GM18511 (cell line): ENCODE measurements around the gene GPR15.
"Not testable (repeated sequence)": the region's sequence is repeated elsewhere in the genome, so short reads cannot be mapped to it uniquely, and the experiment has no call there.

ENCODE experiments used
- ATAC-seq: cut with Tn5 transposase; IDR thresholded peaks from one replicate; pipeline ENCODE4 v1.9.1; 2021; ENCODE audit warnings: mild to moderate bottlenecking, moderate library complexity; ENCODE audit not compliant: unreplicated experiment

GPR15 gene

GRCh38 chr3:98556164-98557130 lies 24.7 kb downstream of the GPR15 start:
- peak; percentile 80 for ATAC-seq

DNA sequence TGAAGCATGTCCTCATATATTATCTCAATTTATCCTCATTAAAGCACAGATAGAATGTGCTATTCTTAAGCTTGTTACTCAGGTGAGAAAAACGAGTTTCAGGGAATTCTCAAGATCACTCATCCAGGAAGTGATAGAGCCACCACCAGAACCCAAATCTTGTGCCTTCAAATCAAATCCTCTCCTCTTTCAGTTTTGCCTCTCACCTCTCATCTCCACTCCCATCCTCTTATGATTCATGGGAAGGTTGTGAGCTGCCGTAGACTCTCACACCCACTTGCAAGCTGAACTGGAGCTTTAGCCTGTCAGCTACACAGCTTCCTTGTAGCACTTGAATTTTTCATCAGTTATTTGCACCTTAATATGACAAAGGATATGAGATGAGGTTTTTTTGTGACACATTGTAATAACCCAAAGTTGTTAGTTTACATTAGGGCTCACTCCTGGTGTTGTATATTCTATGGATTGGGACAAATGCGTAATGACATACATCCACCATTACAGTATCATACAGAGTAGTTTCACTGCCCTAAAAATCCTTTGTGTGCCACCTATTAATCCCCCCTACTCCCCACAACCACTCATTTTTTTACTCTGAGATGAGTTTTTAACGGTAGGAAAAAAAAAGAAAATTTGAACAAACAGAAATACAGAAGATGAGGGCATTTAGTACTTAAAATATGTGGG lies 25.7 kb downstream of the GPR15 start:
- ATAC-seq, result peak; percentile 22

- ATAC-seq, result no peak
Measured at GRCh38 chr3:98558100-98558827, 26.5 kb downstream of the GPR15 start.

- ATAC-seq, result not testable (repeated sequence)
Measured at GRCh38 chr3:98559769-98560168, 28.0 kb downstream of the GPR15 start.

- ATAC-seq, result no peak
Measured at GRCh38 chr3:98560911-98561310, 29.1 kb downstream of the GPR15 start.

DNA sequence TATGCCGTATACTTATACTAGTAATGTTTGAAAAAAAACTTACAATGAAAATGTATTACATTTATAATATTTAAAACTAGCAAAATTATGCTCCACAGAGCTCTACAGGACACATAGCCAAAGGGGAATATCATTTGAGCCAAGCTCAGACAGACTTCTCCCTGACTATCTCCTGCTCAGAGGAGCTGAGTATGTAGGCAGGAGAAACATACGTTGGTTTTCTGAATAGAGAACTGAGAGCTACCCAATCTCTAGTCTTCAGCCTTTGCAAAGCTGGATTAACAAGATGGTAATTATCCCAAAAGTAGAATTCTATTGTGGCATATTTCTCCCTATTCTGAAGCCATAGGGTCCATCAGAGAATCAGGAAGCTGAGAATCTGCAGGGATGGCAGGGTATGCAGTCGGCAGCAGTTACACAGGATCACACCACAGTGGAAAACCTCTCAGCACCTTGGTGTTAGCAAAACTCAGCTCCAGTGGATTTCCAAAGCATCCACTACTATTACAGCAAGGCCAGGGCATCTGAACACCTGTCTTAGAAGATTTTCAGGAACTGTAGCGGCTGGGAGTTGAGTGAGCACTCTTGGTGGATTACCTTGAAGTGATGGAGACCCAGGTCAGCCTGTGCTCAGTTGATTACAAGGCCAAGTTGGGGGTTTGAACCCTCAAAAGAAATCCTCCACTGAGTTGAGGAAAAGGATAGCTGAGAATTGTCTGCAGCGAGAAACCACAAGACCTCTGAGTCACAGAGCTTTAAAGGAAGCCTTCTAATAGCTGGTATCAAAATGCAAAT lies 30.1 kb downstream of the GPR15 start:
- ATAC-seq, result peak; percentile 21

DNA sequence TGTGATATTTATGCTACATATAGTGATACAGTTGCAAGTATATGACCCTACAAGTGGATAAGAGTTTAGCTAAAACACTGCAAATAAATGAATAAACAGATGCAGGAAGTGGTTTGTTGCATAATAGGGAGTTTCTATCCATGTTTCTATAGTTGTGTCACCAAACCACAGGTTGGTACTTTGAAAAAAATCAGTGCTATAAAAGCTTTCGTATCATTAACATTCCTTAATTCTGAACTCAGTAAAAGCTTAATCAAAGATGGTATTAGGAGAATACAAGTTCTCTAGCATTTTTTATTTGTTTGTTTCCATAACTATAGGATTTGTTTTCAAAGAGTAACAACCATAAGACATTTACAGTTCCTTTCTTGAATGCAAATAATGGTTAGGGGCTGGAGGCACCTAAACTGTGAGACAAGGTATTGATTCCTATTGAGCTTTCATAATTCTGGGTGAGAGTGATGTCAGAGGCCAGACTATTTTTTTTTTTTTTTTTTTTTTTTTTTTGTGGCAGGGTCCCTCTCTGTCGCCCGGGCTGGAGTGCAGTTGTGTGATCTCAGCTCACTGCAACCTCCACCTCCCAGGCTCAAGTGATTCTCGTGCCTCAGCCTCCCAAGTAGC lies 32.0 kb downstream of the GPR15 start:
- peak; percentile 58 for ATAC-seq

- peak; percentile 13 for ATAC-seq
Measured at GRCh38 chr3:98564282-98565005, 32.7 kb downstream of the GPR15 start.

DNA sequence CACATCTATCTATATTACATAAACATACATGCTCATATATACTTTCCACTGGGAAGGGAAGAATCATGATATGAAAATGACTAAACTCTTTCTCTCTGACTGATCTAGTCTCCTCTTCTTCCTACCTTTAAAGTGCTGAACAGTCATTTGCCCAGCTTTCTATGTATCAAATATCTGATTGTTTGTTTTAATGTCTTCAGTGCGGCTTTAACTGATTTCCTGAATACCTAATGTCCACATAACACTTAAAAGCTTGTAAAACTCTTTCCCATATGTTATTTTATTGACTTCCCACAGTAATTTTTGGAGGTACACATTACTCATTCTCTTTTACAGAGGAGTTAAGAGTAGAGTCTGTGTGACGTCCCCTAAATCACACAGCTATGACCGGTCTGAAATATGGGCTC lies 33.5 kb downstream of the GPR15 start:
- ATAC-seq, result no peak

DNA sequence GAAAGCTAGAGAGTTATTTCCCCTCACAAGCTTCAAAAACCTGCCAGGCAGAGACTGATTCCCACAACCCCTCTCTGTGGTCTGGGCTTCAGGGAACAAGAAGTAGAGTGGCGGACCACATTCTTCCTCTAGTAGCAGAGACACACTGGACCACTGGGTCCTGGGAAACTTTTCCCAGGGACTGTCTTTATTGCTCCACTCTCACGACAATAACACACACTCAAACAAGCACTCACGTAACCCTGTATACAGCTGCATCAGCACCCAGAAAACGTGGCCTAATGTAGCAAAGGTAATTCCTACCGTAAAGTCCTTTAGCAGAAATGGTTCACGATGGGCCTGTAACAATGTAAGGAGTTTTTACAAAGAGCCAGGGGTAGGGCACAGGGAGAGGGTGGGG lies 34.1 kb downstream of the GPR15 start:
- ATAC-seq, result no peak

- peak; percentile 29 for ATAC-seq
Measured at GRCh38 chr3:98567666-98568270, 36.0 kb downstream of the GPR15 start.

- ATAC-seq, result no peak
Measured at GRCh38 chr3:98568402-98568801, 36.6 kb downstream of the GPR15 start.

DNA sequence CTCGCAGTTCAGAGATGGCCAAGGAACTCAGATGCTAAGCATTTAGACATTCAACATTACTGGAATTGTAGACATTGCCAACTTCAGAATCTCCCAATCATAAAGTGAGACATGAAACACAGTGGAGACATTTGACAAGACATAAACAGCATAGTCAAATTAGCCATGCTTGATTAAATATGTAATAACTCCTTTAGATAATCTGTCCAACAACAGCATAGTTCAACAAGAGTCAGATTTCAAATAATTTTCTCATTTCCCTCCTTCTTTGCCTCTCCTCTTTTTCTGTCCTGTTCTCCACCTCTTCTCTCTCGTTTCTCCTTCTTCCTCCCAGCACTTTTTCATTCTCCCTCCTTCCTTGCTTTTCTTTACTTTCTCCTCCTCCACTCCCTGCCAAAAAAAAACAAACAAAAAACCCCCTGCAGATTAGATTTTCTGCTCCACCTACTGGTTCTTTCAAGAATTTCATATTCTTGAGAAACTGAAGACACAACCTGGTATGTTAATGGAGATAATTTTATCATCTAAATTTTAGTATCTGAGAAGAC lies 41.5 kb downstream of the GPR15 start:
- ATAC-seq, result peak; percentile 79

DNA sequence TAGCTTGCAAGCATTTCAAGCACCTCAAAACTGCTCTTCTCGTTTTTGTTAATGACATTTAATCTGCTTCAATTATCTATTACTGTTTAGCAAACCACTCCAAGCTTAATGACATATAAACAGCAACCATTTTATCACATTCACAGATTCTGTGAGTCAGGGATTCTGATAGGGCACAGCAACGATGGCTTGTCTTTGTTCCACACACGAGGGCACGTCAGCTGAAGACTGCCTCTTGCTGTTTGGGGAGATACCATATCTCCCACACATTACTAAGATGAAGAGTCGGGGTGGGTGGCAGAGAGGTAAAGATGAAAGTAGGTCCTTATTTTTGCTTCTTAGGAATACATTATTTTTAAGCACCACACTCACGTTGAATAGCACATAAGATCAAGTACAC lies 42.4 kb downstream of the GPR15 start:
- ATAC-seq, result no peak

DNA sequence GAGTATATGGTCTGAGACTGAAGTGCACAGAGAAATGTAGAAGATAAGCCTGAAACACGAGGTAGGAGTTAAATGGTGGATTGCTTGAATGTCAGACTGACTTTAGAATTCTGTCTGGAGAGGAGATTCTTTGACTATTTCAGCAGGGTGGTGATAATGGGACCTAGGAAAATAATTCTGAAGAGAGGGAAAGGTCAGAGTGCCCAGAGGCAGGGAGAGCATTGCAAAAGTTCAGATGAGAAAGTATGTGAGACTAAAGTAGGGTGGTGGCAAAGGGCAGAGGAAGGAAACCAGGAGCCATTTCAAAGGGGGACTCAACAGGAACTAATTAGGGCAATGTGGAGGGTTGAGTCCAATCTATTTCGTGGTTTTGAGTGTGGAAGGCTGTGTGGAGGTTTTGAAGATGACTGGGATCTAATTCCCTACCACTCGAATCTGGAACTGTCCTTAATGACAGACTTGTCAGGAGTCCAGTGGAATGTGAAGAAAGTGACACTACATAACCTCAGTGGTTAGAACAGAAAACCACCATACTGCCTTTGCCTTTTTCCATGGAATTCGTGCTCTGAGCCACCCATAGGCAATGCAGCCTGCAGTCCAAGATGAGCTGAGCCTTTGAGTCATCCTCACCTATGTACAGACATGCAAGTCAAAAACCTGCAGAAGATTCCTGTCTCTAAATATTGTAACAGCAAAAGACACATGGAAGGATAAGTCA lies 45.6 kb downstream of the GPR15 start:
- ATAC-seq, result no peak

GRCh38 chr3:98580401-98581386 lies 48.9 kb downstream of the GPR15 start:
- ATAC-seq, result no peak

DNA sequence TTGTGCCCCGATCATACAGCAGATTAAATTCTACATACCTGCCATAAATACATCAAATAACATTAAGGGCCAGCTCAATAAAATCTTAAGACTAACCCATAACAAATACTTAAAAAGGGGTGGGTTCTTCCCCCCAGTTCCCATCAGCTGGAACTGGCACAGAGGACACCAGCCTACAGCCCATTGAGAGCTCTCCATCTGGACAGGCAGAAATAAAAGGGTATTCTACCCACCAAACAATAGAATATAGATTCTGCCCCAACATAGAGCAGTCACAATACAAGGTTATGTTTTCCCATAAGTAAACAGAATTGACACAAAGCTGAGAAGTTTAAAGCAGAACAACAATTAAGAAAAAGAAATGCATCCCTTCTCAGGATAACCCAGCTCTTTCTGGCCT lies 49.7 kb downstream of the GPR15 start:
- ATAC-seq, result no peak
